ENCODE results near the gene F8. TPM values are rescaled to one million over a fixed set of nuclear protein-coding genes. Genes with fewer than 3 reads are reported as not detected.
"Not testable (repeated sequence)": the region's sequence is repeated elsewhere in the genome, so short reads cannot be mapped to it uniquely, and the experiment has no call there.

The F8 gene
- total and polyA plus RNA-seq, 2 experiments from 2014 or later, result 4.5 to 7.5 TPM

DNA sequence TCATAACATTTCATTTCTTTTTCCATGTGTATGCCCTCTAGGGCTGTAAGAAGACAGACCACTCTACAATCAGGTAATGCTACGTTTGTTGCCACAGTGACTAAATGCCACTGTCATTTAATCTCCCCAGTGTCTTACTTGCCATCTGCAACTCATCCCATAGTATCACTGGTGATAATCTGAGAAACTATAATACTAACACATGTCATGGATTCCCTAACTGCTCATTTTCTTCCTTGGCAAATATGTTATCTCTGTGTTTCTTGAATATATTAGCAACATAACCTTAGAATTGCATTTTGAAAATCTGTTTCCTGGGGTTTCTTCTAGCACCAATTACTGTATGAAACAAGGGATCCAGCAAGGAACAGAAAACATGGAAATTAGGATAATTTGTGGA is 130.2 kb downstream of the F8 start:
- Histone ChIP-seq H3K27me3 (no peaks in the 10 kb centered on the region), H3K9me3 (ENCODE audit: low read depth) (no peaks in the 10 kb centered on the region), H3K4me3 (no peak overlapping the region), H3K36me3 (no peaks in the 10 kb centered on the region), H3K4me1 (ENCODE audit: low read depth) (no peaks in the 10 kb centered on the region), H3K27ac (no peak overlapping the region)
- no peak for DNase-seq (ENCODE audit: low read depth in 1 of 2, low spot score in 1 of 2)
- TF ChIP-seq, protein P1, sequence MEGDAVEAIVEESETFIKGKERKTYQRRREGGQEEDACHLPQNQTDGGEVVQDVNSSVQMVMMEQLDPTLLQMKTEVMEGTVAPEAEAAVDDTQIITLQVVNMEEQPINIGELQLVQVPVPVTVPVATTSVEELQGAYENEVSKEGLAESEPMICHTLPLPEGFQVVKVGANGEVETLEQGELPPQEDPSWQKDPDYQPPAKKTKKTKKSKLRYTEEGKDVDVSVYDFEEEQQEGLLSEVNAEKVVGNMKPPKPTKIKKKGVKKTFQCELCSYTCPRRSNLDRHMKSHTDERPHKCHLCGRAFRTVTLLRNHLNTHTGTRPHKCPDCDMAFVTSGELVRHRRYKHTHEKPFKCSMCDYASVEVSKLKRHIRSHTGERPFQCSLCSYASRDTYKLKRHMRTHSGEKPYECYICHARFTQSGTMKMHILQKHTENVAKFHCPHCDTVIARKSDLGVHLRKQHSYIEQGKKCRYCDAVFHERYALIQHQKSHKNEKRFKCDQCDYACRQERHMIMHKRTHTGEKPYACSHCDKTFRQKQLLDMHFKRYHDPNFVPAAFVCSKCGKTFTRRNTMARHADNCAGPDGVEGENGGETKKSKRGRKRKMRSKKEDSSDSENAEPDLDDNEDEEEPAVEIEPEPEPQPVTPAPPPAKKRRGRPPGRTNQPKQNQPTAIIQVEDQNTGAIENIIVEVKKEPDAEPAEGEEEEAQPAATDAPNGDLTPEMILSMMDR (IDR thresholded peaks at IDR 0.05; ENCODE audit: low read depth, low read length), result no peak

DNA sequence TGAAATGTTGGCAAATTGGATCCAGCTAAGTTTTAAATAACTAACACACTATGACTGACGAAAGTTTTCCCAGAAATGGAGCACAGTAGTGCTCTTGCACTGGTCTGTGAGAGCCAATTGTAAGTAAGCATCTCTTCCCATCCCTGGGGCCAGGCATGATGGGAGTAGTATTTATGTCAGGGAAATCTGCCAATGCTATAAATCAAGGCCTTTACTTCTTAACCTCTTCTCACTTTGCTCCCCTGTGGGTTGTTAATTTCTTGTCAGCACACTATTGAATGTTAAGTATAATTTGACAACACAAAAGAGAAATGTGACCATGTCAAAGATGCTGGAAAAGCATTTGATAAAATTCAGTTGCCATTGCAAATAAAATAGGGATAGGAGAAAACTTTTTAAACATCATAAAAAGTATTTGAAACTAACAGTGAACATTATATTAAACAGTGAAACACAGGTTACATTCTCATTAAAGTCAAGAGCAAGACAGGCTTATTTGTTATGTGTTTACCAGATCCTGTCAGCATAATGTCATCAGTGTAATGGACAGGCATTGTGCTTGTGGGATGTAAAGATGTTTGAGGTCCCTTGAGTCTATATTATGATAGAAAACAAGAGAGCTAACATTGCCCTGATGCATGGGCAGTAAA is 131.4 kb downstream of the F8 start:
- DNase-seq (ENCODE audit: low read depth in 1 of 2, low spot score in 1 of 2), result no peak
- Histone ChIP-seq H3K36me3 (no peaks in the 10 kb centered on the region), H3K4me1 (ENCODE audit: low read depth) (no peaks in the 10 kb centered on the region), H3K27ac (no peak overlapping the region), H3K27me3 (no peaks in the 10 kb centered on the region), H3K4me3 (no peak overlapping the region), H3K9me3 (ENCODE audit: low read depth) (no peaks in the 10 kb centered on the region)
- TF ChIP-seq, protein P1 (IDR thresholded peaks at IDR 0.05; ENCODE audit: low read depth, low read length), result no peak

DNA sequence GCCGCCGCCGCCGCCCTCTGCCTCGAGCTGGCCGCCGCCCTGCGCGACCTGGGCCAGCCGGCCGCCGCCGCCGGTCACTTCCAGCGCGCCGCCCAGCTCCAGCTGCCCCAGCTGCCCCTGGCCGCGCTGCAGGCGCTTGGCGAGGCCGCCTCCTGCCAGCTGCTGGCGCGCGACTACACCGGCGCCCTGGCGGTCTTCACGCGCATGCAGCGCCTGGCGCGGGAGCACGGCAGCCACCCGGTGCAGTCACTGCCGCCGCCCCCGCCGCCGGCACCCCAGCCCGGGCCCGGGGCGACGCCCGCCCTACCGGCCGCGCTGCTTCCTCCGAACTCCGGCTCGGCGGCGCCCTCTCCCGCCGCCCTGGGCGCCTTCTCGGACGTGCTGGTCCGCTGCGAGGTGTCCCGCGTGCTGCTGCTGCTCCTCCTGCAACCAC is 135.7 kb downstream of the F8 start:
- not testable (repeated sequence) for H3K27ac ChIP-seq; H3K4me3 ChIP-seq; DNase-seq (ENCODE audit: low read depth in 1 of 2, low spot score in 1 of 2); H3K4me1 ChIP-seq (ENCODE audit: low read depth); H3K36me3 ChIP-seq; H3K27me3 ChIP-seq; H3K9me3 ChIP-seq (ENCODE audit: low read depth)

DNA sequence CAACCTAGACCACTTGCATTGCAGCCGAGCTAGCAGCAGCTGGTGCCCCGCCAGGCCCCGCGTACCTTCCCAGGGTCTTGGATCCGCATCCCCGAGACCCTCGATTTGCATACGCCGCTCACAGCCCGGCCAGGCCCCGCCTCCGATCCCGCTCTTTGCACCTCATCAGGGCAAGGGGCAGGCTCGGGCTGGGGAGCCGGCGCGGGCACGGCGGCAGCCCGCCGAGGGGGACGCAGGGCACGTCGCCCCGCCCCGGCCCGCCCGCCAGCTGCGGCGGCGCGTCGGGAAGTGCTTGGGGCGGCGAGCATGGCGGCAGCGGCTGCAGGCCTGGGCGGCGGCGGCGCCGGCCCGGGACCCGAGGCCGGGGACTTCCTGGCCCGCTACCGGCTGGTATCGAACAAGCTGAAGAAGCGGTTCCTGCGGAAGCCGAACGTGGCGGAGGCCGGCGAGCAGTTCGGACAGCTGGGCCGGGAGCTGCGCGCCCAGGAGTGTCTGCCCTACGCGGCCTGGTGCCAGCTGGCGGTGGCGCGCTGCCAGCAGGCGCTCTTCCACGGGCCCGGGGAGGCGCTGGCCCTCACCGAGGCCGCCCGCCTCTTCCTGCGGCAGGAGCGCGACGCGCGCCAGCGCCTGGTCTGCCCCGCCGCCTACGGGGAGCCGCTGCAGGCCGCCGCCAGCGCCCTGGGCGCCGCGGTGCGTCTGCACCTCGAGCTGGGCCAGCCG is 136.3 kb downstream of the F8 start, which contains the start of gene F8A1:
TSS of gene F8A1 (plus strand) at position 287 of the 720 bp plus-strand sequence. CDS start at position 307, 20 bp downstream.
- H3K36me3 ChIP-seq; DNase-seq (ENCODE audit: low read depth in 1 of 2, low spot score in 1 of 2); H3K27ac ChIP-seq; H3K4me3 ChIP-seq; H3K27me3 ChIP-seq; H3K4me1 ChIP-seq (ENCODE audit: low read depth); H3K9me3 ChIP-seq (ENCODE audit: low read depth): not testable (repeated sequence)

DNA sequence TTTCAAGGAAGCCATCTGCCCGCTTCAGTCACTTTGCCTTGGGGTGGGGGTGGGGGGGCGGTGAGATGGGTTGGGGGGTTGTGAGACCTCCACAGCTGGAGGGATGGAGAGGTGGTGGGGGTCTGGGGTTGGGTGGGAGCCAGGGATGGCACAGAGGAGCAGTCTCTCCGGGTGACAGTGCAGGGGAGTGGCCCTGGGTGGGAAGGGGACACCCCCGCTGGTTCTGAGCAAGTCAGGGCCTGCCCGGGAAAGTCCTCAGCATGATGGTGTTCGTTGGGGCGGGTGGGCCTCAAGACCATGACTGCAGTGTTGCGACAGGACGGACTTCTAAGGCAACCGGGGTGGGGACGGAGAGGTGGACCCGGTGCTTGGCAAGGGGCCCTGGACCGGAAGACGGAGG is 137.0 kb downstream of the F8 start:
- not testable (repeated sequence) for H3K4me1 ChIP-seq (ENCODE audit: low read depth); H3K27me3 ChIP-seq; H3K36me3 ChIP-seq; DNase-seq (ENCODE audit: low read depth in 1 of 2, low spot score in 1 of 2); H3K9me3 ChIP-seq (ENCODE audit: low read depth); H3K27ac ChIP-seq; H3K4me3 ChIP-seq

DNA sequence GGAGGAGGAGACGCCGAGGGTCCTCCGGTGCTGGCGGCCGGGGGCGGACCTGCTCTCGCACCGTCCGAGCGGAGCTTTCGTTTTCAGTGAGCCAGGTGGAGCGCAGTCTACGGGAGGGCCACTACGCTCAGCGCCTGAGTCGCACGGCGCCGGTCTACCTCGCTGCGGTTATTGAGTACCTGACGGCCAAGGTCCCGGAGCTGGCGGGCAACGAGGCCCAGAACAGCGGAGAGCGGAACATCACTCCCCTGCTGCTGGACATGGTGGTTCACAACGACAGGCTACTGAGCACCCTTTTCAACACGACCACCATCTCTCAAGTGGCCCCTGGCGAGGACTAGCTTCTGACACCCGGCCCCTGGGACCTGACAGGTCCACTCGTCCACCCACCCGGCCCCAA is 137.5 kb downstream of the F8 start:
- H3K27ac ChIP-seq; H3K4me1 ChIP-seq (ENCODE audit: low read depth); DNase-seq (ENCODE audit: low read depth in 1 of 2, low spot score in 1 of 2); H3K27me3 ChIP-seq; H3K4me3 ChIP-seq; H3K9me3 ChIP-seq (ENCODE audit: low read depth); H3K36me3 ChIP-seq: not testable (repeated sequence)

DNA sequence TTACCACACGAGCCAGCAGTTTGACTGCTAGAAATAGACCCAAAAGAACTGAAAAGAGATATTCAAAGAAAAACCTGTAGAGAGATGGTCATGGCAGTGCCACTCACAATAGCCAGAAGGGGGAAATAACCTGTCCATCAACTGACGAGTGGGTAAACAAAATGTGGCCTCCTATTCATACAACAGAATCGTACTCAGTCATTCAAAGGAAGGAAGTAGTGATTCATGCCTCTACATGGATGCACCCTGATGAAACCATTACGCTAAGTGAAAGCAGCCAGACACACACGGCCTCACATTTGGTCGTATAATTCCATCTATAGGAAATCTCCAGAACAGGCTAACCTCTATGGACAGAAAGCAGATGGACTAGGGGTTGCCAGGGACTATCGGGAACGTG is 138.5 kb downstream of the F8 start:
- not testable (repeated sequence) for H3K27ac ChIP-seq; H3K36me3 ChIP-seq; H3K4me3 ChIP-seq; H3K27me3 ChIP-seq; H3K4me1 ChIP-seq (ENCODE audit: low read depth); H3K9me3 ChIP-seq (ENCODE audit: low read depth); DNase-seq (ENCODE audit: low read depth in 1 of 2, low spot score in 1 of 2)

DNA sequence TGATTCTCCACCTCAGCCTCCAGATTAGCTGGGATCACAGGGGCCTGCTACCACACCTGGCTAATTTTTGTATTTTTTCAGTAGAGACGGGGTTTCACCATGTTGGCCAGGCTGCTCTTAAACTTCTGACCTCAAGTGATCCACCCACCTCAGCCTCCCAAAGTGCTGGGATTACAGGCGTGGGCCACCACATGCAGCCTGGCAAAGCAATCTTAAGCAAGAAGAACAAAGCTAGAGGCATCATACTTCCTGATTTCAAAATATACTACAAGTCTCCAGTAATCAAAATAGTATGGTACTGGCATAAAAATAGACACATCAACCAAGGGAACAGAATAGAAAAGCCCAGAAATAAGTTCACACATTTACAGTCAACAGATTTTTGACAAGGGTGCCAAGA is 149.2 kb downstream of the F8 start:
- no peak overlapping the region for H3K4me3 ChIP-seq

DNA sequence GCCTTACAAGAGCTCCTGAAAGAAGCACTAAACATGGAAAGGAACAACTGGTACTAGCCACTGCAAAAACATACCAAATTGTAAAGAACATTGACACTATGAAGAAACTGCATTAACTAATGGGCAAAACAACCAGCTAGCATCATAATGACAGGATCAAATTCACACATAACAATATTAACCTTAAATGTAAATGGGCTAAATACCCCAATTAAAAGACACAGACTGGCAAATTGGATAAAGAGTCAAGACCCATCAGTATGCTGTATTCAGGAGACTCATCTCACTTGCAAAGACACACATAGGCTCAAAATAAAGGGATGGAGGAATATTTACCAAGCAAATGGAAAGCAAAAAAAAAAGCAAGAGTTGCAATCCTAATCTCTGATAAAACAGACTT is 154.0 kb downstream of the F8 start:
- not testable (repeated sequence) for H3K9me3 ChIP-seq (ENCODE audit: low read depth); H3K36me3 ChIP-seq; H3K4me3 ChIP-seq; H3K4me1 ChIP-seq (ENCODE audit: low read depth); H3K27me3 ChIP-seq; DNase-seq (ENCODE audit: low read depth in 1 of 2, low spot score in 1 of 2); H3K27ac ChIP-seq

More for the DNA sequence above, 149.2 kb downstream of the F8 start:
- TF ChIP-seq, protein P1 (IDR thresholded peaks at IDR 0.05; ENCODE audit: low read depth, low read length), result no peak
- no peaks in the 10 kb centered on the region for H3K4me1 ChIP-seq (ENCODE audit: low read depth)
- no peaks in the 10 kb centered on the region for H3K27me3 ChIP-seq
- no peak overlapping the region for H3K27ac ChIP-seq
- no peaks in the 10 kb centered on the region for H3K36me3 ChIP-seq
- H3K9me3 ChIP-seq (ENCODE audit: low read depth), result no peaks in the 10 kb centered on the region
- DNase-seq (ENCODE audit: low read depth in 1 of 2, low spot score in 1 of 2), result no peak

Measured in cardiac muscle cell (in vitro differentiated cells and primary cell).